HUES64 (cell line): ENCODE results near the gene PACSIN1.

Experiments
- H3K27ac ChIP-seq: 2 replicates; pipeline ENCODE4 v1.7.0; 2013; ENCODE audit warnings: low read depth, low read length, inconsistent platforms
- H3K27me3 ChIP-seq: 2 replicates; pipeline ENCODE4 v1.6.1; 2013; ENCODE audit warnings: mild to moderate bottlenecking, low read length; ENCODE audit not compliant: insufficient read depth
- H3K36me3 ChIP-seq: 2 replicates; pipeline ENCODE4 v1.6.1; 2013; ENCODE audit warnings: mild to moderate bottlenecking, low read length; ENCODE audit not compliant: insufficient read depth
- H3K4me1 ChIP-seq: 2 replicates; pipeline ENCODE4 v1.6.1; 2013; ENCODE audit warnings: mild to moderate bottlenecking, low read length, moderate library complexity; ENCODE audit not compliant: insufficient read depth
- H3K4me3 ChIP-seq: 2 replicates; pipeline ENCODE4 v1.5.1; 2013; ENCODE audit warnings: mild to moderate bottlenecking, low read length, moderate library complexity
- H3K9ac ChIP-seq: 2 replicates; pipeline ENCODE4 v1.6.1; 2013; ENCODE audit warnings: mild to moderate bottlenecking, low read depth, low read length
- H3K9me3 ChIP-seq: 2 replicates; pipeline ENCODE4 v1.6.1; 2013; ENCODE audit warnings: low read depth, low read length; ENCODE audit not compliant: insufficient read depth
- WGBS: fragments of 150-250, 120-280 bp; methylation state at CpG from one replicate; pipeline ENCODE4 v1.1.7; 2013; ENCODE audit warnings: missing lambda C conversion rate; 5-methylcytosine and 5-hydroxymethylcytosine counted together

Gene PACSIN1

DNA sequence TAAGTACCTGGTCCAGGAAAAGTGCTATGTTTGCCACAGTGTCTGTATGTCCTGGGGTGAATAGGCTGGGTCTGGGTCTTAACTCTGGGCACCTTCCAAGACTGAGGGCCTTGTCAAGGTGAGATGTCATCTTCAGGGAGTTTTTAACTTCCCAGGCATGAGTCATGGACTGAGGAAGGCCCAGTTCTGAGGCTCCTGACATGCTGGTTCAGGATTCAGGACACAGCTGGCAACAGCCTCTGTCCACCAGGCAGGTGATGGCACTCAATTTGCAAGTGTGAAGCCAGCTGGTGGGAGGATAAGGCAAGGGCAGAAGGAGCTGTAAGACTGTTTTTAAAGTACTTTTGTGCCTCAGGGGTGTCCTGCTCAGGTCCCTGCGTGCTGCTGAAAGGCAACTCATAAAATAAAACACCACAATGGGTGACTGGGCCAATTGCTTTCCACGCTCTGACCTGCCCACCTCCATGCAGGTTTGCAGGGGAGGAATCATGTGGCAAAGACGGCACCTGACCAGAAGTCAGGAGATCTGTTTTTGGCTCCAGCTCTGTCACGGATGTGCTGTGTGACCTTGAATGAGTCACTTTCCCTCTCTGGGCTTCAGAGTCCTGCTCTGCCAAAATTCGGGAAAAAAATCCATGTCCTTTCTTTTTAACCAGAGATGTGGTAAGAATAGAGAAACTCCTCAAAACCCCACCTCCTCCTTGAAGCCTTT is 4.9 kb upstream of the PACSIN1 start:
- no peak overlapping the region for H3K9ac ChIP-seq
- H3K27me3 ChIP-seq, result peaks cover 8% of the 10 kb centered on the region
- 59% methylated on average over 5 of the region's 5 CpGs for WGBS
- H3K27ac ChIP-seq, result no peak overlapping the region
- no peaks in the 10 kb centered on the region for H3K36me3 ChIP-seq
- H3K9me3 ChIP-seq, result no peaks in the 10 kb centered on the region
- 0 out of 2 replicates have a peak, but pooled peaks cover 3% of the 10 kb centered on the region for H3K4me1 ChIP-seq
- H3K4me3 ChIP-seq, result no peak overlapping the region

DNA sequence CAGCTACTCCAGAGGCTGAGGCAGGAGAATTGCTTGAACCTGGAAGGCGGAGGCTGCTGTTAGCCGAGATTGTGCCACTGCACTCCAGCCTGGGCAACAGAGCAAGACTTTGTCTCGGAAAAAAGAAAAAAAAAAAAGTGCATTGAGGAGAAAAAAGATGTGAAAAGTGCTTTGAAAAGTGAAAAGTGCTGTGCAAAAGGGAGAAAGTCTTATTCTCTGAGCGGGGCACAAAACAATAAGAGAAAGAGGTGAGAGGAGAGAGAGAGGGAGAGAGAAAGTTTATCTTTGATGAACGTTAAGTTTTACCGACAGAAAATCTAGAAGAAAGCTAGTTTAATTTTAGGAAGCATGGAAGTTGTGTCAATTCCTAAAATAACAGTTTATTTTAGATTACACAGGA is 3.9 kb upstream of the PACSIN1 start:
- WGBS, result 83% methylated on average over 6 of the region's 6 CpGs
- no peaks in the 10 kb centered on the region for H3K36me3 ChIP-seq
- no peaks in the 10 kb centered on the region for H3K9me3 ChIP-seq
- no peak overlapping the region for H3K4me3 ChIP-seq
- H3K27me3 ChIP-seq, result peaks cover 17% of the 10 kb centered on the region
- no peak overlapping the region for H3K9ac ChIP-seq
- 0 out of 2 replicates have a peak, but pooled peaks cover 6% of the 10 kb centered on the region for H3K4me1 ChIP-seq
- H3K27ac ChIP-seq, result no peak overlapping the region

DNA sequence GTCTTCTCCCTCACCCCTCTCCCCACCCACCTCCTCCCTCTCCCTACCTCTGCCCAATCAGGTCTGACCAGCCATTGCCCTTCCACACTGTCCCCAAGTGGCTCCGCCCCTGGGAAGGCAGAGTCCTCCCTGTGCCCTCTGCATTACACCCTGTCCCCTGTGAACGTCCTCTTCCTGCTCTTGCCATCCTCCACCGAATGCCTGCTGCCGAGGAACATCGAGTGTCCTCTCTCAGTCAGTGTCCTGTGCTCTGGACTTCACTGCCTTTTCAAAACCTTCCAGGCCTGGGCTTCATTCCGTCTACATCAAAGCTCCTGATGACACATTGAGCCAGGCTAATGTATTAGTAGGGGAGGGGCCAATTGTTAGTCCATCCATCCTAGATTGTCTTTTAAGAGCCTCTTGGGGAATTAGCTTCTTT is 3.3 kb upstream of the PACSIN1 start:
- 25% methylated on average over 6 of the region's 6 CpGs for WGBS

GRCh38 chr6:34463299-34463698 is 2.6 kb upstream of the PACSIN1 start:
- 88% methylated on average over 2 of the region's 2 CpGs for whole genome bisulfite sequencing

More for the DNA sequence above, 3.3 kb upstream of the PACSIN1 start:
- Histone ChIP-seq H3K27ac (no peak overlapping the region), H3K36me3 (no peaks in the 10 kb centered on the region), H3K27me3 (peaks cover 17% of the 10 kb centered on the region), H3K9ac (no peak overlapping the region), H3K9me3 (no peaks in the 10 kb centered on the region), H3K4me3 (no peak overlapping the region), H3K4me1 (0 out of 2 replicates have a peak, but pooled peaks cover 6% of the 10 kb centered on the region)

DNA sequence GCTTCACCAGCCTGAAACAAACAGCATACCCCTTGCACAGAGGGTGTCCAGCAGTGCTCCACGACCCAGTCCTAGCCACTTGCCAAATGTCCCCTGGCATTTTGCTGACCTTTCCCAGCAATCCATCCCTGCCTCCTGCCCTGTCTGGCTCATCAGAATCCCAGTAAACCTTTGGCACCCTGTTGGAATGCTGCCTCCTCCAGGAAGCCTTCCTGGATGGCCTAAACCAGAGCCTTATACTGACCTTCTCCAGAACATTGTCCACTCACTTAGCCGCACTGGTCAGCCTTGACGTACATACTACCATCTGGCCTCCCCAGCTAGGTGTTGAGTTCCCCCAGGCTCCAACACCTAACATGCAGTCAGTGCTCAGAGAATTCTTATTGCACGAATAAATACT is 2.0 kb upstream of the PACSIN1 start:
- no peak overlapping the region for H3K4me3 ChIP-seq
- H3K36me3 ChIP-seq, result no peaks in the 10 kb centered on the region
- peaks cover 17% of the 10 kb centered on the region for H3K27me3 ChIP-seq
- H3K9me3 ChIP-seq, result no peaks in the 10 kb centered on the region
- H3K9ac ChIP-seq, result no peak overlapping the region
- WGBS, result 80% methylated on average over 4 of the region's 4 CpGs
- no peak overlapping the region for H3K27ac ChIP-seq
- 0 out of 2 replicates have a peak, but pooled peaks cover 6% of the 10 kb centered on the region for H3K4me1 ChIP-seq

More at GRCh38 chr6:34463299-34463698, 2.6 kb upstream of the PACSIN1 start:
- Histone ChIP-seq H3K27ac (no peak overlapping the region), H3K4me1 (0 out of 2 replicates have a peak, but pooled peaks cover 6% of the 10 kb centered on the region), H3K36me3 (no peaks in the 10 kb centered on the region), H3K4me3 (no peak overlapping the region), H3K9ac (no peak overlapping the region), H3K27me3 (peaks cover 17% of the 10 kb centered on the region), H3K9me3 (no peaks in the 10 kb centered on the region)

GRCh38 chr6:34466242-34467185 is 638 bp downstream of the PACSIN1 start:
- Histone ChIP-seq H3K4me3 (peak overlapping the region; percentile 60), H3K36me3 (no peaks in the 10 kb centered on the region), H3K27me3 (peaks cover 17% of the 10 kb centered on the region), H3K9me3 (no peaks in the 10 kb centered on the region), H3K9ac (peak overlapping the region; percentile 64), H3K4me1 (0 out of 2 replicates have a peak, but pooled peaks cover 6% of the 10 kb centered on the region), H3K27ac (no peak overlapping the region)
- 26% methylated on average over 28 of the region's 28 CpGs for WGBS

DNA sequence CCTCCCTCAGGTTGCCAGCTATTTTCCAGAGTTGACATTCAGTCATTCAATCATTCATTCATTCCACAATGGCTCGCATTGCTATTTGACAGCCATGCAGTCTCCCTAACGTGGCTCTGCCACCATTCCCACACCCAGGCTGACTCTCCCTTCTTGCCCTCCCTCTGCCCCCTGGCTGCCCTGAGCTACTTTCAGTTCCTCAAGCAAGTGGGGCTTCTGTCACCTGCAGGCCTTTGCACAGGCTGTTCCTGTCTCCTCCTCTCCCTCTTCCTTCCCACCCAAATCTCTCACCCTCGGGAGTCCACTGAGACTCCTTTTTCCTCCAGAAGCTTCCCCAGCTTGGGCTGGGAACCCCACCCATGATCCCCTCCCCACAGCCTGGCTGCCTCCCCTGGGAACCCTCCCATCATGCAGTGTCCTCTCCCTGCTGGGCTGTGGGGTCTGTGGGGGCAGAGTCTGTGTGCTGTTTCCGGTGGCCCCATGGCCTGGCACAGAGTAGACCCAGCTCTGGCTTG is 2.6 kb downstream of the PACSIN1 start:
- H3K27ac ChIP-seq, result no peak overlapping the region

GRCh38 chr6:34469499-34469898 is 3.6 kb downstream of the PACSIN1 start:
- no peak overlapping the region for H3K27ac ChIP-seq
- H3K4me3 ChIP-seq, result no peak overlapping the region
- H3K27me3 ChIP-seq, result peaks cover 17% of the 10 kb centered on the region
- no peak overlapping the region for H3K9ac ChIP-seq
- peaks cover 5% of the 10 kb centered on the region; the same call in 1 of the 2 replicates for H3K9me3 ChIP-seq
- no peaks in the 10 kb centered on the region for H3K36me3 ChIP-seq
- WGBS, result 98% methylated on average over 3 of the region's 3 CpGs
- 0 out of 2 replicates have a peak, but pooled peaks cover 3% of the 10 kb centered on the region for H3K4me1 ChIP-seq

More for the DNA sequence above, 2.6 kb downstream of the PACSIN1 start:
- no peak overlapping the region for H3K9ac ChIP-seq
- H3K9me3 ChIP-seq, result no peaks in the 10 kb centered on the region
- WGBS, result 84% methylated on average over 3 of the region's 4 CpGs
- H3K36me3 ChIP-seq, result no peaks in the 10 kb centered on the region
- H3K4me1 ChIP-seq, result 0 out of 2 replicates have a peak, but pooled peaks cover 3% of the 10 kb centered on the region
- H3K27me3 ChIP-seq, result peaks cover 17% of the 10 kb centered on the region
- H3K4me3 ChIP-seq, result no peak overlapping the region

GRCh38 chr6:34472425-34472824 is 6.5 kb downstream of the PACSIN1 start:
- Histone ChIP-seq H3K36me3 (no peaks in the 10 kb centered on the region), H3K27me3 (no peaks in the 10 kb centered on the region), H3K4me1 (0 out of 2 replicates have a peak, but pooled peaks cover 6% of the 10 kb centered on the region), H3K4me3 (no peak overlapping the region), H3K9ac (no peak overlapping the region), H3K27ac (no peak overlapping the region), H3K9me3 (peaks cover 5% of the 10 kb centered on the region; the same call in 1 of the 2 replicates)
- 96% methylated on average over 3 of the region's 5 CpGs for WGBS

- H3K9me3 ChIP-seq, result peaks cover 5% of the 10 kb centered on the region; the same call in 1 of the 2 replicates
- H3K4me3 ChIP-seq, result no peak overlapping the region
- H3K4me1 ChIP-seq, result 0 out of 2 replicates have a peak, but pooled peaks cover 6% of the 10 kb centered on the region
- H3K9ac ChIP-seq, result no peak overlapping the region
- no peaks in the 10 kb centered on the region for H3K27me3 ChIP-seq
- WGBS, result no CpG with 5 or more reads among the region's 1 CpG
- no peak overlapping the region for H3K27ac ChIP-seq
- no peaks in the 10 kb centered on the region for H3K36me3 ChIP-seq
These were observed 8.1 kb downstream of the PACSIN1 start for GRCh38 chr6:34473967-34474366.
